Panc1 (cell line): ENCODE data around the gene GDI2.

ENCODE experiments used
- CTCF ChIP-seq: fragments of 450-650 bp; IDR thresholded peaks from 2 replicates; pipeline ENCODE4 v1.5.1; 2017; ENCODE audit warnings: mild to moderate bottlenecking
- POLR2AphosphoS5 ChIP-seq: IDR thresholded peaks from 2 replicates; pipeline ENCODE4 v1.6.1; 2012; ENCODE audit warnings: mild to moderate bottlenecking, low read depth, low read length, moderate library complexity
- REST ChIP-seq, 2 experiments: IDR thresholded peaks; 2 replicates each; pipeline ENCODE4 v1.6.1; 2011 to 2012; ENCODE audit warnings: low read depth in 2 of 2, control low read depth in 1 of 2, low read length in 1 of 2, mild to moderate bottlenecking in 1 of 2, moderate library complexity in 1 of 2; ENCODE audit not compliant: insufficient read depth in 1 of 2
- SIN3A ChIP-seq: IDR thresholded peaks from 2 replicates; pipeline ENCODE4 v1.6.1; 2012; ENCODE audit warnings: low read depth, mild to moderate bottlenecking, low read length, moderate library complexity, borderline replicate concordance; ENCODE audit not compliant: insufficient read depth
- TCF7L2 ChIP-seq: IDR thresholded peaks from 2 replicates; pipeline ENCODE4 v1.6.1; 2011; ENCODE audit warnings: mild to moderate bottlenecking, low read depth, low read length, inconsistent platforms

GRCh38 chr10:5805711-5806110 is 7.5 kb downstream of the GDI2 start:
- TF ChIP-seq REST (IDR thresholded peaks at IDR 0.05; ENCODE audit: insufficient read depth in 1 of 2, low read depth in 2 of 2, low read length in 1 of 2): no peak
- TF ChIP-seq SIN3A: no peak
- no peak for TF ChIP-seq CTCF
- no peak for TF ChIP-seq TCF7L2
- TF ChIP-seq POLR2AphosphoS5: no peak
